PC-3 (cell line): ENCODE measurements around the gene SMPD3.

Source experiments
- EZH2 ChIP-seq: fragments of 300-600 bp; sonication (generic); IDR thresholded peaks from one replicate; pipeline ENCODE4 v1.6.1; 2017; ENCODE audit warnings: antibody characterized with exemption, mild to moderate bottlenecking, low read length; ENCODE audit not compliant: unreplicated experiment
- TF ChIP-seq, protein P1 (sequence below): fragments of 300-600 bp; sonication (generic); conservative IDR thresholded peaks from 2 replicates; pipeline ENCODE4 v1.5.1; 2017; ENCODE audit warnings: antibody characterized with exemption, low read depth, mild to moderate bottlenecking, low read length

DNA sequence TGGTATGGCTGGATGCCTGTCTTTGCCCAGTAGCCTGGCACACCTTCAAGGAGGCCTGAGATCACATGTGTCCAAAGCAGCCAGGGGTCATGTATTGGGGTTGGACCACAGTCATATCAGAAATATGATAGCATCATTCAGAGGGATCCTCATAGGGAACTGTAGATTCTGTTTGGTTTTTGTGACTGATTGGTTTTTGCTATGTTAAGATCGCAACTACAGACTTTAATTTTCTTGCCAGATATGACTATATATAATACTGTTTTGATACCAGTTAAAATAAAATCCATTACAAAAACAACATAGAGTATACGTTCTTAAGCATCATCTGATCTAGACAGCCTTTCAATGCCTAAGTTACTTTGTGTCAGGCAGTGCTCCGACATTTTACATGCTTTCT lies 11.8 kb upstream of the SMPD3 start:
- TF ChIP-seq, protein P1, sequence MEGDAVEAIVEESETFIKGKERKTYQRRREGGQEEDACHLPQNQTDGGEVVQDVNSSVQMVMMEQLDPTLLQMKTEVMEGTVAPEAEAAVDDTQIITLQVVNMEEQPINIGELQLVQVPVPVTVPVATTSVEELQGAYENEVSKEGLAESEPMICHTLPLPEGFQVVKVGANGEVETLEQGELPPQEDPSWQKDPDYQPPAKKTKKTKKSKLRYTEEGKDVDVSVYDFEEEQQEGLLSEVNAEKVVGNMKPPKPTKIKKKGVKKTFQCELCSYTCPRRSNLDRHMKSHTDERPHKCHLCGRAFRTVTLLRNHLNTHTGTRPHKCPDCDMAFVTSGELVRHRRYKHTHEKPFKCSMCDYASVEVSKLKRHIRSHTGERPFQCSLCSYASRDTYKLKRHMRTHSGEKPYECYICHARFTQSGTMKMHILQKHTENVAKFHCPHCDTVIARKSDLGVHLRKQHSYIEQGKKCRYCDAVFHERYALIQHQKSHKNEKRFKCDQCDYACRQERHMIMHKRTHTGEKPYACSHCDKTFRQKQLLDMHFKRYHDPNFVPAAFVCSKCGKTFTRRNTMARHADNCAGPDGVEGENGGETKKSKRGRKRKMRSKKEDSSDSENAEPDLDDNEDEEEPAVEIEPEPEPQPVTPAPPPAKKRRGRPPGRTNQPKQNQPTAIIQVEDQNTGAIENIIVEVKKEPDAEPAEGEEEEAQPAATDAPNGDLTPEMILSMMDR: no peak
- no peak for TF ChIP-seq EZH2
